Liver (tissue), 9 donors: ENCODE results near the gene ZNF439. TPM values are rescaled to one million over a fixed set of nuclear protein-coding genes. Genes with fewer than 3 reads are reported as not detected.
A peak's percentile ranks its signal among the peaks of the same experiment; 100 is the strongest.

Source experiments
- DNase-seq: peaks from one replicate; pipeline ENCODE4 v3.0.0-alpha.2; 2017; ENCODE audit warnings: low spot score
- H3K27ac ChIP-seq, 2 donors: one replicate each; pipeline ENCODE4 v1.7.0; 2013; ENCODE audit warnings: inconsistent platforms in 2 of 2, low read length in 2 of 2, control low read depth in 1 of 2, low read depth in 1 of 2, mild to moderate bottlenecking in 1 of 2
- H3K27me3 ChIP-seq, 4 donors: one replicate each; pipeline versions ENCODE4 v1.6.1 to v1.7.0; 2013; ENCODE audit warnings: low read length in 3 of 4, inconsistent platforms in 1 of 4, mild to moderate bottlenecking in 1 of 4, moderate library complexity in 1 of 4; ENCODE audit not compliant: control insufficient read depth in 4 of 4, insufficient read depth in 4 of 4
- H3K36me3 ChIP-seq, 4 donors: one replicate each; pipeline versions ENCODE4 v1.6.1 to v1.7.0; 2013; ENCODE audit warnings: low read length in 3 of 4, mild to moderate bottlenecking in 3 of 4, low read depth in 1 of 4, moderate library complexity in 1 of 4; ENCODE audit not compliant: control insufficient read depth in 4 of 4, insufficient read depth in 3 of 4
- H3K4me1 ChIP-seq, 4 donors: one replicate each; pipeline versions ENCODE4 v1.6.1 to v1.7.0; 2013; ENCODE audit warnings: low read length in 3 of 4, mild to moderate bottlenecking in 3 of 4, moderate library complexity in 1 of 4; ENCODE audit not compliant: control insufficient read depth in 4 of 4, insufficient read depth in 4 of 4
- H3K4me3 ChIP-seq, 3 donors: one replicate each; pipeline versions ENCODE4 v1.6.1 to v1.7.0; 2013; ENCODE audit warnings: low read length in 3 of 3, control low read depth in 1 of 3, low read depth in 1 of 3, mild to moderate bottlenecking in 1 of 3
- H3K9ac ChIP-seq, 2 donors: one replicate each; pipeline ENCODE4 v1.7.0; 2013; ENCODE audit warnings: low read length in 2 of 2, mild to moderate bottlenecking in 2 of 2, moderate library complexity in 2 of 2, control low read depth in 1 of 2, low read depth in 1 of 2
- H3K9me3 ChIP-seq, 4 donors: one replicate each; pipeline versions ENCODE4 v1.6.1 to v1.7.0; 2013; ENCODE audit warnings: low read length in 3 of 4; ENCODE audit not compliant: control insufficient read depth in 4 of 4
- FOXA1 ChIP-seq: IDR thresholded peaks from 2 replicates; pipeline ENCODE4 v1.6.1; 2016; ENCODE audit warnings: antibody characterized with exemption
- GABPA ChIP-seq, 2 donors: IDR thresholded peaks in 1 of 2; conservative IDR thresholded peaks in 1 of 2; 2 replicates each; pipeline ENCODE4 v1.6.1; 2016; ENCODE audit warnings: antibody characterized with exemption in 2 of 2, mild to moderate bottlenecking in 1 of 2, moderate library complexity in 1 of 2
- HNF4A ChIP-seq, 2 donors: conservative IDR thresholded peaks; 2 replicates each; pipeline ENCODE4 v1.6.1; 2016; ENCODE audit warnings: antibody characterized with exemption in 2 of 2, mild to moderate bottlenecking in 2 of 2
- HNF4G ChIP-seq: IDR thresholded peaks from 2 replicates; pipeline ENCODE4 v1.6.1; 2016; ENCODE audit warnings: antibody characterized with exemption
- NR2F2 ChIP-seq: IDR thresholded peaks from 2 replicates; pipeline ENCODE4 v1.6.1; 2016; ENCODE audit warnings: antibody characterized with exemption
- RAD21 ChIP-seq, 2 donors: IDR thresholded peaks; 2 replicates each; pipeline ENCODE4 v1.6.1; 2016; ENCODE audit warnings: antibody characterized with exemption in 2 of 2, mild to moderate bottlenecking in 2 of 2
- RXRA ChIP-seq, 2 donors: IDR thresholded peaks; 2 replicates each; pipeline ENCODE4 v1.6.1; 2017 to 2018; ENCODE audit warnings: antibody characterized with exemption in 2 of 2, mild to moderate bottlenecking in 1 of 2
- SP1 ChIP-seq: IDR thresholded peaks from 2 replicates; pipeline ENCODE4 v1.6.1; 2018; ENCODE audit warnings: antibody characterized with exemption, mild to moderate bottlenecking
- TAF1 ChIP-seq: conservative IDR thresholded peaks from 2 replicates; pipeline ENCODE4 v1.6.1; 2016; ENCODE audit warnings: antibody characterized with exemption, mild to moderate bottlenecking
- YY1 ChIP-seq: IDR thresholded peaks from 2 replicates; pipeline ENCODE4 v1.6.1; 2016; ENCODE audit warnings: antibody characterized with exemption, mild to moderate bottlenecking
- WGBS: extraction: QIAGEN DNeasy Blood & Tissue Kit; methylation state at CpG from one replicate; pipeline ENCODE4 v1.1.7; 2013; 5-methylcytosine and 5-hydroxymethylcytosine counted together
- polyA plus RNA-seq, 2 donors: library from polyadenylated mRNA; stranded (reverse) in 1 of 2; unstranded in 1 of 2; fragments of 200-250 nt in 1 of 2; fragments of >200 nt in 1 of 2; fragmentation: Nextera tagmentation in 1 of 2; extraction: Ambion mirVana in 1 of 2; gene quantifications; one replicate each; pipeline versions ENCODE4 v1.2.1 to v1.2.3, GENCODE V29; 2013 to 2015
- total RNA-seq, 2 donors: library from RNA; depleted of rRNA; stranded (reverse); fragments of >200 nt; gene quantifications; one replicate each; pipeline ENCODE4 v1.2.3, GENCODE V29; 2014
- TF ChIP-seq, protein P1 (sequence below): fragments of 150-350 bp; IDR thresholded peaks from 2 replicates; pipeline ENCODE4 v1.5.1; 2017; ENCODE audit warnings: improper control_type of control experiment, low read depth, low read length; ENCODE audit not compliant: missing input control
- TF ChIP-seq, protein P2 (sequence below): IDR thresholded peaks from 2 replicates; pipeline ENCODE4 v1.6.1; 2016; ENCODE audit warnings: antibody characterized with exemption
- TF ChIP-seq, protein P3 (sequence below): IDR thresholded peaks from 2 replicates; pipeline ENCODE4 v1.6.1; 2016; ENCODE audit warnings: antibody characterized with exemption
- donor health status: healthy.
- donor health status: healthy.
- donor health status: healthy.
- donor health status: healthy.
- donor health status: healthy.

The ZNF439 gene
- total and polyA plus RNA-seq, 4 donors = 0.33 to 2.4 (median 1.3) TPM

DNA sequence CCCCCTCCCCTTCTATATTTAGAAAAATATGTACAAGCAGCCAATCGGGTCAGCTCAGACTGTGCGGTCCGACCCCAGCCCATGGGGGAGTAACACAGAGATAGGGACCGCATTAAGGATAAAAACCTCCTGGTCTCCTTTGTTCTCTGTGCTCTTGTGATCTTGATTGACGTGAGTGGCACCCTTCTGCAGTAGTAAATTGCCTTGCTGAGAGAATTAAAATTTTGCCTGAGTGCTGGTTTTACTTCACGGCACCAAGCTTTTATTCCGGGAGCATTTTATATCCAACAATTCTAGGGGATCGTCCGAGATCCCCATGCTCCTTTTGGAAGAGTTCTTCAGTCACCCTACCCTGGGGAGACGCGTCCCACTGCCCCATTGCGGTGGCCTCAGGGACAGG, 32.1 kb downstream of the ZNF439 start:
- WGBS = 88% methylated on average over 12 of the region's 12 CpGs
- TF ChIP-seq SP1 = no peak
- no peak for TF ChIP-seq RXRA (IDR thresholded peaks at IDR 0.05)
- TF ChIP-seq HNF4A (conservative IDR thresholded peaks at IDR 0.05) = no peak
- TF ChIP-seq, protein P1, sequence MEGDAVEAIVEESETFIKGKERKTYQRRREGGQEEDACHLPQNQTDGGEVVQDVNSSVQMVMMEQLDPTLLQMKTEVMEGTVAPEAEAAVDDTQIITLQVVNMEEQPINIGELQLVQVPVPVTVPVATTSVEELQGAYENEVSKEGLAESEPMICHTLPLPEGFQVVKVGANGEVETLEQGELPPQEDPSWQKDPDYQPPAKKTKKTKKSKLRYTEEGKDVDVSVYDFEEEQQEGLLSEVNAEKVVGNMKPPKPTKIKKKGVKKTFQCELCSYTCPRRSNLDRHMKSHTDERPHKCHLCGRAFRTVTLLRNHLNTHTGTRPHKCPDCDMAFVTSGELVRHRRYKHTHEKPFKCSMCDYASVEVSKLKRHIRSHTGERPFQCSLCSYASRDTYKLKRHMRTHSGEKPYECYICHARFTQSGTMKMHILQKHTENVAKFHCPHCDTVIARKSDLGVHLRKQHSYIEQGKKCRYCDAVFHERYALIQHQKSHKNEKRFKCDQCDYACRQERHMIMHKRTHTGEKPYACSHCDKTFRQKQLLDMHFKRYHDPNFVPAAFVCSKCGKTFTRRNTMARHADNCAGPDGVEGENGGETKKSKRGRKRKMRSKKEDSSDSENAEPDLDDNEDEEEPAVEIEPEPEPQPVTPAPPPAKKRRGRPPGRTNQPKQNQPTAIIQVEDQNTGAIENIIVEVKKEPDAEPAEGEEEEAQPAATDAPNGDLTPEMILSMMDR = no peak
- no peak for TF ChIP-seq FOXA1
- no peak for TF ChIP-seq NR2F2
- TF ChIP-seq, protein P2, sequence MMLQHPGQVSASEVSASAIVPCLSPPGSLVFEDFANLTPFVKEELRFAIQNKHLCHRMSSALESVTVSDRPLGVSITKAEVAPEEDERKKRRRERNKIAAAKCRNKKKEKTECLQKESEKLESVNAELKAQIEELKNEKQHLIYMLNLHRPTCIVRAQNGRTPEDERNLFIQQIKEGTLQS = no peak
- TF ChIP-seq TAF1 = no peak
- TF ChIP-seq HNF4G = no peak
- TF ChIP-seq YY1 = no peak
- TF ChIP-seq, protein P3, sequence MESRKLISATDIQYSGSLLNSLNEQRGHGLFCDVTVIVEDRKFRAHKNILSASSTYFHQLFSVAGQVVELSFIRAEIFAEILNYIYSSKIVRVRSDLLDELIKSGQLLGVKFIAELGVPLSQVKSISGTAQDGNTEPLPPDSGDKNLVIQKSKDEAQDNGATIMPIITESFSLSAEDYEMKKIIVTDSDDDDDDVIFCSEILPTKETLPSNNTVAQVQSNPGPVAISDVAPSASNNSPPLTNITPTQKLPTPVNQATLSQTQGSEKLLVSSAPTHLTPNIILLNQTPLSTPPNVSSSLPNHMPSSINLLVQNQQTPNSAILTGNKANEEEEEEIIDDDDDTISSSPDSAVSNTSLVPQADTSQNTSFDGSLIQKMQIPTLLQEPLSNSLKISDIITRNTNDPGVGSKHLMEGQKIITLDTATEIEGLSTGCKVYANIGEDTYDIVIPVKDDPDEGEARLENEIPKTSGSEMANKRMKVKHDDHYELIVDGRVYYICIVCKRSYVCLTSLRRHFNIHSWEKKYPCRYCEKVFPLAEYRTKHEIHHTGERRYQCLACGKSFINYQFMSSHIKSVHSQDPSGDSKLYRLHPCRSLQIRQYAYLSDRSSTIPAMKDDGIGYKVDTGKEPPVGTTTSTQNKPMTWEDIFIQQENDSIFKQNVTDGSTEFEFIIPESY = no peak
- no peak for TF ChIP-seq GABPA (IDR thresholded peaks at IDR 0.05 in 1 of 2, conservative IDR thresholded peaks at IDR 0.05 in 1 of 2)
- TF ChIP-seq RAD21 (IDR thresholded peaks at IDR 0.05) = no peak
- Histone ChIP-seq H3K4me3 (no peak overlapping the region), H3K9me3 (no peaks in the 10 kb centered on the region), H3K36me3 (no peaks in the 10 kb centered on the region), H3K4me1 (peaks cover 0 to 3% (median 0%) of the 10 kb centered on the region in 4 donors), H3K27me3 (no peaks in the 10 kb centered on the region), H3K9ac (no peak overlapping the region), H3K27ac (no peak overlapping the region)
- DNase-seq = no peak

DNA sequence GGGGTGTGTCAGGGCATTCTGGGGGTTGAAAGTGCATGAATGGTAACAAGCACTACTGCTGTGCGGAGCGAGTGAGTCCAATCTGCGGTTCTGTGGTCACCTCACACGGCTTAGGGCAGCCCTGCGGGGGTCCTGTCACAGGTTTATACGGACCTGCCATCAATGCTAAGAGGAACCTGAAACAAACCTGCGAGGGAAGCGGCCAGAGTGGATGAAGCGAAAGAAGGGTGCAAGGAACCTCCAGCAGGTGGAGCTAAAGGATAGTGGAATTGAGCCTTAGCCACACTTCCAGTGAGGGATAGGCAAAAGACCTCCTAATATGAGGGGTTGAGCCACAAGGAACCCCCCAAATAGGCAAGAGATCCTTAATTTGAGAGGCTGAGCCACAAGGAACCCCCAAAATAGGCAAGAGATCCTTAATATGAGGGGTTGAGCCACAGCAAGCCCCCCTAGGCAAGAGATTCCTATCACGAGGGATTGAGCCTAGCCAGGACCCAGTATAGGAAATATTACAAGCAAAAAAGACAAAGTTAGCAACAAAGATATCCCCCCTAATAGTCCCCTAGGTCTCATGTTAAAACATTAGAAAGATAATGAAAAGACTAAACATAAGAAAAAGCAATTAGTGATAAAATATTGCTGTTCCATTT, 32.8 kb downstream of the ZNF439 start:
- Histone ChIP-seq H3K27ac (no peak overlapping the region), H3K9me3 (no peaks in the 10 kb centered on the region), H3K27me3 (no peaks in the 10 kb centered on the region), H3K36me3 (no peaks in the 10 kb centered on the region), H3K4me3 (no peak overlapping the region), H3K9ac (no peak overlapping the region), H3K4me1 (peaks cover 0 to 3% (median 0%) of the 10 kb centered on the region in 4 donors)
- peak; percentile 72 for DNase-seq
- WGBS = 17% methylated on average over 10 of the region's 10 CpGs
- TF ChIP-seq SP1 (no peak), TAF1 (no peak), RAD21 (IDR thresholded peaks at IDR 0.05) (peak; percentile 92 to 96)
- TF ChIP-seq, protein P1 = peak; percentile 86
- TF ChIP-seq, protein P2 = no peak
